Large intestine (tissue), 3 donors: ENCODE data around the gene L3MBTL4. TPM values are rescaled to one million over a fixed set of nuclear protein-coding genes. Genes with fewer than 3 reads are reported as not detected.
A peak's percentile ranks its signal among the peaks of the same experiment; 100 is the strongest.
"Not testable (repeated sequence)": the region's sequence is repeated elsewhere in the genome, so short reads cannot be mapped to it uniquely, and the experiment has no call there.

Source experiments
- DNase-seq, 2 donors: peaks; one replicate each; pipeline versions ENCODE4 v3.0.0 to v3.0.0-alpha.2; 2013
- H3K27ac ChIP-seq: one replicate; pipeline ENCODE4 v1.5.1; 2013; ENCODE audit warnings: low read length
- H3K27me3 ChIP-seq: 2 replicates; pipeline ENCODE4 v1.6.1; 2013; ENCODE audit warnings: low read length; ENCODE audit not compliant: control insufficient read depth, insufficient read depth
- H3K36me3 ChIP-seq: 2 replicates; pipeline ENCODE4 v1.6.1; 2013; ENCODE audit warnings: low read length; ENCODE audit not compliant: control insufficient read depth, insufficient read depth
- H3K4me1 ChIP-seq: one replicate; pipeline ENCODE4 v1.6.1; 2013; ENCODE audit warnings: low read length; ENCODE audit not compliant: control insufficient read depth, insufficient read depth
- H3K4me3 ChIP-seq: one replicate; pipeline ENCODE4 v1.5.1; 2013; ENCODE audit warnings: low read length
- H3K9me3 ChIP-seq: one replicate; pipeline ENCODE4 v1.6.1; 2013; ENCODE audit warnings: mild to moderate bottlenecking, low read depth, low read length, moderate library complexity; ENCODE audit not compliant: control insufficient read depth
- WGBS: methylation state at CpG from one replicate; pipeline ENCODE4 v1.1.5; 2013; ENCODE audit warnings: low lambda C conversion rate; ENCODE audit not compliant: insufficient coverage; 5-methylcytosine and 5-hydroxymethylcytosine counted together
- polyA plus RNA-seq: library from polyadenylated mRNA; unstranded; fragments of 120-200 nt; gene quantifications from one replicate; pipeline ENCODE4 v1.2.1, GENCODE V29; 2013

L3MBTL4 gene
- polyA plus RNA-seq, 1 donor: 4.0 TPM

- no peaks in the 10 kb centered on the region for H3K9me3 ChIP-seq
- DNase-seq: no peak
- no peaks in the 10 kb centered on the region for H3K27me3 ChIP-seq
- H3K4me1 ChIP-seq: no peaks in the 10 kb centered on the region
- no peak overlapping the region for H3K27ac ChIP-seq
- no CpG with 5 or more reads among the region's 7 CpGs for WGBS
- no peak overlapping the region for H3K4me3 ChIP-seq
- H3K36me3 ChIP-seq: no peaks in the 10 kb centered on the region
Measured at GRCh38 chr18:6382963-6383362, 31.7 kb downstream of the L3MBTL4 start.

GRCh38 chr18:6377473-6377872, 37.2 kb downstream of the L3MBTL4 start:
- WGBS: 83% methylated on average over 1 of the region's 2 CpGs
- H3K27me3 ChIP-seq, H3K27ac ChIP-seq, H3K4me3 ChIP-seq, H3K36me3 ChIP-seq, H3K9me3 ChIP-seq, H3K4me1 ChIP-seq, DNase-seq: not testable (repeated sequence)

DNA sequence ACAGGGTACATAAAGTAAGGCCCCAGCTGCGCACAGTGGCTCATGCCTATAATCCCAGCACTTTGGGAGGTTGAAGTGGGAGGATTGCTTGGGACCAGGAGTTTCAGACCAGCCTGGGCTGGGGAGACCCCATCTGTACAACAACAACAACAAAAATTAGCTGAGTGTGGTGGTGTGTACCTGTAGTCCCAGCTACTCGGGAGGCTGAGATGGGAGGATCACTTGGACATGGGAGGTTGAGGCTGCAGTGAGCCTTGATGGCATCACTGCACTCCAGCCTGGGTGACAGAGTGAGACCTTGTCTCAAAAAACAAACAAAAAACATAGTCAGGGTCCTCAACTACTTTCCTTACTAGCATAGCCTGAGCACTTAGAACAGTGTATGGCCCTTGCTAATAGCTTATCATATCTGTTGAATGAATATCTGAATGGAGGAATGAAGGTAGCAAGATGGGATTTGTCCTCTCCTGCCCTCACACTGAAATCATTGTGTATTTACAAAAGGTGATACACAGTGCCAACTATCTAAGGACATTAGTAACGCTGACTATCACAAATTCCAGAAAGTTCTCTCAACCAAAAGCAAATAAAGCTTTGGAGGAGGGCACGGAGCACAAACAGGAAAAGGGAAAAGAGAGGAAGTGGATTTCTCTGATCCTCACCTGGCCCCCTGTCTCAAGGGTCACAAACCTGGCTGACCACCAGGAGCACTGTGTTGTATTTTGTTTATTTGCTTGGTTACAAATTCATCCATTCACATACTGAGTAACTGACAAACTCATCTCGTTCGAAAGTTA, 38.1 kb downstream of the L3MBTL4 start:
- Histone ChIP-seq H3K9me3 (no peaks in the 10 kb centered on the region), H3K4me1 (peaks cover 4% of the 10 kb centered on the region), H3K4me3 (no peak overlapping the region), H3K36me3 (no peaks in the 10 kb centered on the region), H3K27me3 (no peaks in the 10 kb centered on the region), H3K27ac (no peak overlapping the region)
- no peak for DNase-seq
- no CpG with 5 or more reads among the region's 6 CpGs for WGBS

- peak overlapping the region; percentile 70 for H3K27ac ChIP-seq
- peaks cover 9% of the 10 kb centered on the region for H3K4me1 ChIP-seq
- no peaks in the 10 kb centered on the region for H3K9me3 ChIP-seq
- no peak overlapping the region for H3K4me3 ChIP-seq
- no peaks in the 10 kb centered on the region for H3K27me3 ChIP-seq
- no peaks in the 10 kb centered on the region for H3K36me3 ChIP-seq
- peak; percentile 60 to 76 for DNase-seq
- 100% methylated on average over 1 of the region's 14 CpGs for WGBS
Measured at GRCh38 chr18:6374935-6375529, 39.7 kb downstream of the L3MBTL4 start.

- DNase-seq: no peak
- no CpG with 5 or more reads among the region's 8 CpGs for WGBS
- Histone ChIP-seq H3K36me3 (no peaks in the 10 kb centered on the region), H3K27ac (no peak overlapping the region), H3K27me3 (no peaks in the 10 kb centered on the region), H3K9me3 (no peaks in the 10 kb centered on the region), H3K4me1 (peaks cover 9% of the 10 kb centered on the region), H3K4me3 (no peak overlapping the region)
Measured at GRCh38 chr18:6374340-6374739, 40.4 kb downstream of the L3MBTL4 start.

GRCh38 chr18:6373187-6373586, 41.5 kb downstream of the L3MBTL4 start:
- Histone ChIP-seq H3K36me3 (no peaks in the 10 kb centered on the region), H3K4me1 (peaks cover 9% of the 10 kb centered on the region), H3K27ac (no peak overlapping the region), H3K9me3 (no peaks in the 10 kb centered on the region), H3K27me3 (no peaks in the 10 kb centered on the region), H3K4me3 (no peak overlapping the region)
- WGBS: no CpG with 5 or more reads among the region's 5 CpGs
- no peak for DNase-seq

DNA sequence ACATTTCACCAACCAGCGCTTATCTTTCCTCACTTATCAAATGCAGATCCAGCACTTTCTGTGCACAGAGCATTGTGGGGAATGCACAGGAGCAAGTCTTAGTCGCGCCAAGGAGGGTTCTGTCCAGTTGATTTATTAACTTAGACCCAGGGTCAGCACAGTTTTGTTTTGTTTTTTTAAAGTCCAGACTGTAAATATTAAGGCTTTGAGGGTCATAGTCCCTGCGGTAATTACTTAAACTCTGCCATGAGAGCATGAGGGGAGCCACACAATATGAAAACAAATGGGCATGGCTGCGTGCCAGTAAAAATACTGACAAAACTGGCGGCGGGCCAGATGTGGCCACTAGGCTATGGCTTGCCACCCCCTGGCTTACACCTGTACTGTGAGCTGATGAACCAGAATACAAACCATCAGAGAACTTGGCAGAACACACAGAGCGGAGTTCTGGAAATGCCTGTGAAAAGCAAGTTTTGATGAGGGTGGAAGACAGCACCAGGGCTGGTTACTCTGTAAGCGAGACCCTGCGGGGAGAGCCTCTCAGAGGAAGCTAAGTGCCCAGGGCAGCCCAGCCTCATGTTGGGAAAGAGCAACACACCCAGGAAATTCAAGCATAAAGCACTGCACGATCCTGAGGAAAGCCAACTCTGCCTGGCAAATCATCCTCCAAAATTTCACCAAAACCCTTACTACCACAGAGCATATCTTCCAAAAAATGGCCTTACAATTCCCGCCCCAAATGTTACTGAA, 43.6 kb downstream of the L3MBTL4 start:
- Histone ChIP-seq H3K4me3 (no peak overlapping the region), H3K27ac (peak overlapping the region; percentile 43), H3K9me3 (no peaks in the 10 kb centered on the region), H3K4me1 (peaks cover 9% of the 10 kb centered on the region), H3K36me3 (no peaks in the 10 kb centered on the region), H3K27me3 (no peaks in the 10 kb centered on the region)
- peak in 1 of 2 donors; percentile 52 for DNase-seq
- 61% methylated on average over 3 of the region's 12 CpGs for WGBS

GRCh38 chr18:6370410-6370809, 44.3 kb downstream of the L3MBTL4 start:
- Histone ChIP-seq H3K36me3 (no peaks in the 10 kb centered on the region), H3K4me3 (no peak overlapping the region), H3K9me3 (no peaks in the 10 kb centered on the region), H3K27ac (no peak overlapping the region), H3K27me3 (no peaks in the 10 kb centered on the region), H3K4me1 (peaks cover 5% of the 10 kb centered on the region)
- no peak for DNase-seq
- WGBS: no CpG with 5 or more reads among the region's 8 CpGs

- WGBS: no CpG with 5 or more reads among the region's 6 CpGs
- H3K36me3 ChIP-seq: no peaks in the 10 kb centered on the region
- no peaks in the 10 kb centered on the region for H3K9me3 ChIP-seq
- no peak overlapping the region for H3K4me3 ChIP-seq
- no peaks in the 10 kb centered on the region for H3K27me3 ChIP-seq
- H3K4me1 ChIP-seq: peaks cover 5% of the 10 kb centered on the region
- H3K27ac ChIP-seq: no peak overlapping the region
- no peak for DNase-seq
Measured at GRCh38 chr18:6368017-6368416, 46.7 kb downstream of the L3MBTL4 start.

DNA sequence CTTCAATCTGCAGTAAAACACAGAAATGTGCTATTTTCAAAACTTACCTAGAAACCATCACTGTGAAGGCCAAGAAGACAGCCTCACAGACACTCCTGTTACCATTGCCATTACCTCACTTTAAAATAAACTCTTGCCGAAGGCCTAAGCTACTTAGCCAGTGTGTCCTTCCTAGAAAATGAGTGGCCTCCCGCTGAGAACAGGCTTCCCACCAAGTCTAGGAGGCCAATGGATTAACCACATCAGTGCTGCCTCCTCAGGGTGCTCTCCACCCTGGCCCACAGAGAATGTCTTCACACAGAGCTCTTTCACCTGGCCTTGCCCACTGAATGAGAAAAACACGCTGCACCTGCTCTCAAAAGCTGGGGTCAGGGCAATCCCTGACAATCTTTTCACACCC, 47.5 kb downstream of the L3MBTL4 start:
- no peak overlapping the region for H3K27ac ChIP-seq
- WGBS: no CpG with 5 or more reads among the region's 3 CpGs
- no peak for DNase-seq
- H3K4me1 ChIP-seq: peaks cover 5% of the 10 kb centered on the region
- H3K27me3 ChIP-seq: no peaks in the 10 kb centered on the region
- H3K9me3 ChIP-seq: no peaks in the 10 kb centered on the region
- no peak overlapping the region for H3K4me3 ChIP-seq
- no peaks in the 10 kb centered on the region for H3K36me3 ChIP-seq
